Measurements from ENCODE around the gene PPA2. TPM values are rescaled to one million over a fixed set of nuclear protein-coding genes. Genes with fewer than 3 reads are reported as not detected.

Gene PPA2
- total RNA-seq, 1 donor from 2014 or later, result 34.9 TPM

GRCh38 chr4:105399532-105400161 is 74.2 kb downstream of the PPA2 start:
- DNase-seq (ENCODE audit: low read depth in 2 of 2), result peak in 1 of 2 donors; percentile 80

- DNase-seq (ENCODE audit: low read depth in 2 of 2), result no peak
Measured at GRCh38 chr4:105392858-105393257, 81.0 kb downstream of the PPA2 start.

- DNase-seq (ENCODE audit: low read depth in 2 of 2), result peak in 1 of 2 donors; percentile 1
Measured at GRCh38 chr4:105389167-105389566, 84.7 kb downstream of the PPA2 start.

- no peak for DNase-seq (ENCODE audit: low read depth in 2 of 2)
Measured at GRCh38 chr4:105387466-105387865, 86.4 kb downstream of the PPA2 start.

- peak in 1 of 2 donors; percentile 22 for DNase-seq (ENCODE audit: low read depth in 2 of 2)
Measured at GRCh38 chr4:105386012-105386411, 87.8 kb downstream of the PPA2 start.

GRCh38 chr4:105374071-105374470 is 99.8 kb downstream of the PPA2 start:
- DNase-seq (ENCODE audit: low read depth in 2 of 2), result no peak

- DNase-seq (ENCODE audit: low read depth in 2 of 2), result no peak
Measured at GRCh38 chr4:105373324-105373723, 100.5 kb downstream of the PPA2 start.

GRCh38 chr4:105369988-105370387 is 103.9 kb downstream of the PPA2 start:
- no peak for DNase-seq (ENCODE audit: low read depth in 2 of 2)

GRCh38 chr4:105361053-105361452 is 112.8 kb downstream of the PPA2 start:
- DNase-seq (ENCODE audit: low read depth in 2 of 2), result no peak

- DNase-seq (ENCODE audit: low read depth in 2 of 2), result peak in 1 of 2 donors; percentile 16
Measured at GRCh38 chr4:105357258-105357980, 116.4 kb downstream of the PPA2 start.

- no peak for DNase-seq (ENCODE audit: low read depth in 2 of 2)
Measured at GRCh38 chr4:105356194-105356593, 117.7 kb downstream of the PPA2 start.

- peak in 1 of 2 donors; percentile 10 for DNase-seq (ENCODE audit: low read depth in 2 of 2)
Measured at GRCh38 chr4:105352826-105353225, 121.0 kb downstream of the PPA2 start.

GRCh38 chr4:105351861-105352260 is 122.0 kb downstream of the PPA2 start:
- DNase-seq (ENCODE audit: low read depth in 2 of 2), result no peak

- DNase-seq (ENCODE audit: low read depth in 2 of 2), result peak in 1 of 2 donors; percentile 34
Measured at GRCh38 chr4:105350859-105351490, 122.9 kb downstream of the PPA2 start.

- DNase-seq (ENCODE audit: low read depth in 2 of 2), result no peak
Measured at GRCh38 chr4:105348719-105349118, 125.1 kb downstream of the PPA2 start.

GRCh38 chr4:105346869-105347268 is 127.0 kb downstream of the PPA2 start:
- no peak for DNase-seq (ENCODE audit: low read depth in 2 of 2)

- no peak for DNase-seq (ENCODE audit: low read depth in 2 of 2)
Measured at GRCh38 chr4:105345838-105346237, 128.0 kb downstream of the PPA2 start.

- no peak for DNase-seq (ENCODE audit: low read depth in 2 of 2)
Measured at GRCh38 chr4:105345358-105345757, 128.5 kb downstream of the PPA2 start.

GRCh38 chr4:105344141-105344540 is 129.7 kb downstream of the PPA2 start:
- DNase-seq (ENCODE audit: low read depth in 2 of 2), result no peak

- peak in 1 of 2 donors; percentile 9 for DNase-seq (ENCODE audit: low read depth in 2 of 2)
Measured at GRCh38 chr4:105343146-105343931, 130.5 kb downstream of the PPA2 start.

- DNase-seq (ENCODE audit: low read depth in 2 of 2), result no peak
Measured at GRCh38 chr4:105329081-105329480, 144.8 kb downstream of the PPA2 start.

GRCh38 chr4:105327956-105328355 is 145.9 kb downstream of the PPA2 start:
- no peak for DNase-seq (ENCODE audit: low read depth in 2 of 2)

Measured in lung microvascular endothelial cell (primary cell).